ENCODE data around the gene VAV2. TPM values are rescaled to one million over a fixed set of nuclear protein-coding genes. Genes with fewer than 3 reads are reported as not detected.

The VAV2 gene
- total and polyA plus RNA-seq, 9 of the 15 experiments (the other 6 are each of a cell fraction or from before 2014, with no cell fraction given), result 0.01 to 2.7 (median 1.0) TPM; not detected in 1

DNA sequence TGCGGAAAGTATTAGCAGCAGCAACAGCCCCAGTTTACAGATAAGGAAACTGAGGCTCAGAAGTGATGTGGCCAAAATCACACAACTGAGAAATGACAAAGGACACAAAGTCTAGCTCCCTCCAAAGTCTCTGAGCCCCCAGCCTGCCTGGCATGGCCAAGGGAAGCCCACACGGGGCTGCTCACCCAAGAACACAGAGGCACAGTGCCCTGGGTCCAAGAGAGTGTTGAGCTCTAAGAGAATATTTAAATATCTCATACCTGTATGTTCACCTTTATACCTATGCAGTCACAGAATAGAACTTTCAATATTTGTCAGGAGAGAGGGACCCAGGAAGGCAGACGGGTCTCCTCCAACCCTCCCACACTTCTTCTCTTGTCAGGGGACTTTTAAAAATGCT is 16.6 kb downstream of the VAV2 start (continued):
- TF ChIP-seq, protein P1, sequence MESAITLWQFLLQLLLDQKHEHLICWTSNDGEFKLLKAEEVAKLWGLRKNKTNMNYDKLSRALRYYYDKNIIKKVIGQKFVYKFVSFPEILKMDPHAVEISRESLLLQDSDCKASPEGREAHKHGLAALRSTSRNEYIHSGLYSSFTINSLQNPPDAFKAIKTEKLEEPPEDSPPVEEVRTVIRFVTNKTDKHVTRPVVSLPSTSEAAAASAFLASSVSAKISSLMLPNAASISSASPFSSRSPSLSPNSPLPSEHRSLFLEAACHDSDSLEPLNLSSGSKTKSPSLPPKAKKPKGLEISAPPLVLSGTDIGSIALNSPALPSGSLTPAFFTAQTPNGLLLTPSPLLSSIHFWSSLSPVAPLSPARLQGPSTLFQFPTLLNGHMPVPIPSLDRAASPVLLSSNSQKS (CRISPR knock-in tag; IDR thresholded peaks at IDR 0.05), result no peak
- TF ChIP-seq SLC30A9 (CRISPR knock-in tag; IDR thresholded peaks at IDR 0.05) (no peak), GABPB1 (CRISPR knock-in tag; IDR thresholded peaks at IDR 0.05) (no peak), THRAP3 (IDR thresholded peaks at IDR 0.05; ENCODE audit: borderline replicate concordance) (no peak), RBFOX2 (IDR thresholded peaks at IDR 0.05; ENCODE audit: low read depth, low read length) (no peak), RBM17 (IDR thresholded peaks at IDR 0.05; ENCODE audit: borderline replicate concordance, low read depth, low read length) (no peak)

DNA sequence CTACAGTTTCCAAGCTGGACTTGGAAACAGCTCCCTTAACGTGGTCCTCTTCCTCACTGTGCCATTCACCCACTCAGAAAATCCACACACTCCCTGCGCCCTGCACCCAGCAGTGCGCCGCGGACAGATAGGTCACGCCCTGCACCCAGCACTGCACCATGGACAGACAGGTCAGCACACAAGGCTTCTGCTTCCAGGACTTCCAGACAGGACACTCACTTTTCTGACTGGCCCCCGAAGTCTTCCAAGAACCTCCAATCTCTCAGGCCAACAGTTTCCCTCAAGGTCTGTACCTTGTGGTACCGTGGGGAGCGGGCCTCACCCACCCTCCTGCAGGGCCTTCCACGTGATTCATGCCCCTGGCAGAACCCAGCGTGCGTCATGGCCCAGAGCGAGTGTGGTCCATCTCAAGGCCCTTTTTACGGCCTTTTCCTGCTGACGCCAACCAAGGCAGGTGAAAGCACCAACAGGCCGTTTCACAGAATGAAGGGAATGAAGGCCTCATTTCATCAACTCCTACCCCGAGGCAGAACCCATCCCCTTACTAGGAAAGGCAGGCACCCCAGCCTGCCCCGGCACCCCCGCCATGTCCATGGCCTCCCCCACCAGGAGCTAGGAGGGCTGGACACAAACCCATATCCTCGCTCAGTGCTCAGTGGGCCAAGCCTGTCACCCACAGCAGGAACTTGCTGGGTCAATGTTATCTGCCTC is 17.3 kb downstream of the VAV2 start:
- Histone ChIP-seq H3K9me3 (replicated peaks; ENCODE audit: control insufficient read depth, insufficient read depth, low read depth, low read length) (no peaks in the 10 kb centered on the region), H3K9me1 (ENCODE audit: control insufficient read depth, insufficient read depth, low read length) (no peaks in the 10 kb centered on the region), H3K9ac (ENCODE audit: insufficient read depth in 1 of 2, low read depth in 2 of 2, low read length in 2 of 2) (no peak overlapping the region), H4K20me1 (replicated peaks; ENCODE audit: control insufficient read depth, insufficient read depth, low read length) (peaks cover 69% of the 10 kb centered on the region), H3K4me1 (replicated peaks in 1 of 2; ENCODE audit: control insufficient read depth in 2 of 2, insufficient read depth in 2 of 2, low read length in 2 of 2) (peaks cover 0 to 16% of the 10 kb centered on the region in 2 experiments; a peak in 2 of 5 replicates), H3K4me2 (ENCODE audit: insufficient read depth, low read length) (no peak overlapping the region), H3K27ac (ENCODE audit: extremely low read depth, low read depth, low read length) (no peak overlapping the region), H3K27me3 (ENCODE audit: control insufficient read depth in 2 of 2, insufficient read depth in 2 of 2, low read length in 2 of 2) (peaks cover 18 to 93% of the 10 kb centered on the region in 2 experiments; a peak in 4 of 5 replicates), H3K4me3 (no peak overlapping the region), H3K36me3 (ENCODE audit: control insufficient read depth, insufficient read depth, low read length) (no peaks in the 10 kb centered on the region), H2AFZ (ENCODE audit: low read depth, low read length) (no peak overlapping the region), H3K79me2 (ENCODE audit: control insufficient read depth, insufficient read depth, low read length) (no peaks in the 10 kb centered on the region)
- no TSS peak for BruUV-seq (replicated peaks)
- WGBS (ENCODE audit: insufficient coverage, low coverage, missing lambda C conversion rate), result 5% methylated on average over 18 of the region's 20 CpGs
- ChIA-PET POLR2A (no interaction called here), CTCF (ENCODE audit: low intra/inter-chr PET ratio) (no interaction called here)
- intact Hi-C loops (cut with micrococcal nuclease) (no loop called here), in situ Hi-C loops (cut with MboI) (no loop called here)
- FAIRE-seq (no peak), ATAC-seq (no peak), DNase-seq (ENCODE audit: extremely low read depth in 1 of 4, low spot score in 3 of 4) (no peak)
- TF ChIP-seq, protein P2, sequence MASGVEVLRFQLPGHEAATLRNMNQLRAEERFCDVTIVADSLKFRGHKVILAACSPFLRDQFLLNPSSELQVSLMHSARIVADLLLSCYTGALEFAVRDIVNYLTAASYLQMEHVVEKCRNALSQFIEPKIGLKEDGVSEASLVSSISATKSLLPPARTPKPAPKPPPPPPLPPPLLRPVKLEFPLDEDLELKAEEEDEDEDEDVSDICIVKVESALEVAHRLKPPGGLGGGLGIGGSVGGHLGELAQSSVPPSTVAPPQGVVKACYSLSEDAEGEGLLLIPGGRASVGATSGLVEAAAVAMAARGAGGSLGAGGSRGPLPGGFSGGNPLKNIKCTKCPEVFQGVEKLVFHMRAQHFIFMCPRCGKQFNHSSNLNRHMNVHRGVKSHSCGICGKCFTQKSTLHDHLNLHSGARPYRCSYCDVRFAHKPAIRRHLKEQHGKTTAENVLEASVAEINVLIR (CRISPR knock-in tag; IDR thresholded peaks at IDR 0.05), result no peak
- TF ChIP-seq CC2D1A (IDR thresholded peaks at IDR 0.05), result no peak
- TF ChIP-seq HEY1 (CRISPR knock-in tag; IDR thresholded peaks at IDR 0.05; ENCODE audit: borderline replicate concordance), result no peak
- TF ChIP-seq, protein P3, sequence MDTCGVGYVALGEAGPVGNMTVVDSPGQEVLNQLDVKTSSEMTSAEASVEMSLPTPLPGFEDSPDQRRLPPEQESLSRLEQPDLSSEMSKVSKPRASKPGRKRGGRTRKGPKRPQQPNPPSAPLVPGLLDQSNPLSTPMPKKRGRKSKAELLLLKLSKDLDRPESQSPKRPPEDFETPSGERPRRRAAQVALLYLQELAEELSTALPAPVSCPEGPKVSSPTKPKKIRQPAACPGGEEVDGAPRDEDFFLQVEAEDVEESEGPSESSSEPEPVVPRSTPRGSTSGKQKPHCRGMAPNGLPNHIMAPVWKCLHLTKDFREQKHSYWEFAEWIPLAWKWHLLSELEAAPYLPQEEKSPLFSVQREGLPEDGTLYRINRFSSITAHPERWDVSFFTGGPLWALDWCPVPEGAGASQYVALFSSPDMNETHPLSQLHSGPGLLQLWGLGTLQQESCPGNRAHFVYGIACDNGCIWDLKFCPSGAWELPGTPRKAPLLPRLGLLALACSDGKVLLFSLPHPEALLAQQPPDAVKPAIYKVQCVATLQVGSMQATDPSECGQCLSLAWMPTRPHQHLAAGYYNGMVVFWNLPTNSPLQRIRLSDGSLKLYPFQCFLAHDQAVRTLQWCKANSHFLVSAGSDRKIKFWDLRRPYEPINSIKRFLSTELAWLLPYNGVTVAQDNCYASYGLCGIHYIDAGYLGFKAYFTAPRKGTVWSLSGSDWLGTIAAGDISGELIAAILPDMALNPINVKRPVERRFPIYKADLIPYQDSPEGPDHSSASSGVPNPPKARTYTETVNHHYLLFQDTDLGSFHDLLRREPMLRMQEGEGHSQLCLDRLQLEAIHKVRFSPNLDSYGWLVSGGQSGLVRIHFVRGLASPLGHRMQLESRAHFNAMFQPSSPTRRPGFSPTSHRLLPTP (IDR thresholded peaks at IDR 0.05; ENCODE audit: borderline replicate concordance, extremely low read depth, insufficient read length), result no peak
- TF ChIP-seq, protein P4, sequence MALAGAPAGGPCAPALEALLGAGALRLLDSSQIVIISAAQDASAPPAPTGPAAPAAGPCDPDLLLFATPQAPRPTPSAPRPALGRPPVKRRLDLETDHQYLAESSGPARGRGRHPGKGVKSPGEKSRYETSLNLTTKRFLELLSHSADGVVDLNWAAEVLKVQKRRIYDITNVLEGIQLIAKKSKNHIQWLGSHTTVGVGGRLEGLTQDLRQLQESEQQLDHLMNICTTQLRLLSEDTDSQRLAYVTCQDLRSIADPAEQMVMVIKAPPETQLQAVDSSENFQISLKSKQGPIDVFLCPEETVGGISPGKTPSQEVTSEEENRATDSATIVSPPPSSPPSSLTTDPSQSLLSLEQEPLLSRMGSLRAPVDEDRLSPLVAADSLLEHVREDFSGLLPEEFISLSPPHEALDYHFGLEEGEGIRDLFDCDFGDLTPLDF (CRISPR knock-in tag; IDR thresholded peaks at IDR 0.05), result no peak

All from K562 (cell line).